HepG2 (cell line): ENCODE results near the gene ZNF334.

Experiments used
- CEBPB ChIP-seq: IDR thresholded peaks from 2 replicates; pipeline ENCODE4 v1.6.1; 2011; ENCODE audit warnings: low read depth, low read length, improper control_type of control experiment, borderline replicate concordance
- IRF2 ChIP-seq: IDR thresholded peaks from 2 replicates; pipeline ENCODE4 v1.6.1; 2018; ENCODE audit warnings: missing genetic modification reagents, missing compliant biosample characterization
- JARID2 ChIP-seq: sonication (generic); formaldehyde crosslinking; IDR thresholded peaks from 2 replicates; pipeline ENCODE4 v1.8.1; 2023; ENCODE audit warnings: missing genetic modification reagents, inconsistent platforms; ENCODE audit not compliant: insufficient replicate concordance
- NR2C2 ChIP-seq: sonication (generic); formaldehyde crosslinking; IDR thresholded peaks from 2 replicates; pipeline ENCODE4 v1.4.0; 2020; ENCODE audit warnings: missing genetic modification reagents, mild to moderate bottlenecking, moderate library complexity, borderline replicate concordance
- POLR2AphosphoS5 ChIP-seq: IDR thresholded peaks from 2 replicates; pipeline ENCODE4 v1.6.1; 2012; ENCODE audit warnings: low read depth, low read length
- SRSF9 ChIP-seq: fragments of 200-400 bp; formaldehyde crosslinking; IDR thresholded peaks from 2 replicates; pipeline ENCODE4 v1.6.1; 2018; ENCODE audit warnings: borderline replicate concordance, mild to moderate bottlenecking, low read depth, low read length; ENCODE audit not compliant: insufficient read depth, poor library complexity, severe bottlenecking
- YY1 ChIP-seq: IDR thresholded peaks from 2 replicates; pipeline ENCODE4 v1.6.1; 2011; ENCODE audit warnings: low read length, low read depth, moderate library complexity, mild to moderate bottlenecking; ENCODE audit not compliant: insufficient read depth, insufficient replicate concordance
- ZNF230 ChIP-seq: sonication (generic); formaldehyde crosslinking; IDR thresholded peaks from 2 replicates; pipeline ENCODE4 v1.4.0; 2020; ENCODE audit warnings: mild to moderate bottlenecking, missing genetic modification reagents
- ZNF749 ChIP-seq: sonication (generic); formaldehyde crosslinking; IDR thresholded peaks from 2 replicates; pipeline ENCODE4 v1.8.0; 2022; ENCODE audit warnings: mild to moderate bottlenecking, missing genetic modification reagents, moderate library complexity, borderline replicate concordance
- ZNF784 ChIP-seq: sonication (generic); formaldehyde crosslinking; IDR thresholded peaks from 2 replicates; pipeline ENCODE4 v1.5.1; 2020; ENCODE audit warnings: missing genetic modification reagents, mild to moderate bottlenecking, borderline replicate concordance
- ZNF790 ChIP-seq: sonication (generic); formaldehyde crosslinking; IDR thresholded peaks from 2 replicates; pipeline ENCODE4 v1.8.0; 2022; ENCODE audit warnings: missing genetic modification reagents, mild to moderate bottlenecking, borderline replicate concordance
- TF ChIP-seq, protein P1 (sequence below): sonication (generic); formaldehyde crosslinking; IDR thresholded peaks from 2 replicates; pipeline ENCODE4 v1.5.0; 2020; ENCODE audit warnings: mild to moderate bottlenecking, missing genetic modification reagents, moderate library complexity
- TF ChIP-seq, protein P2 (sequence below): fragments of 450-650 bp; IDR thresholded peaks from 2 replicates; pipeline ENCODE4 v1.6.1; 2017; ENCODE audit warnings: mild to moderate bottlenecking

GRCh38 chr20:46558511-46558959, 45.2 kb upstream of the ZNF334 start:
- TF ChIP-seq YY1 (no peak), POLR2AphosphoS5 (no peak), NR2C2 (no peak), JARID2 (CRISPR knock-in tag) (no peak), ZNF790 (no peak), IRF2 (CRISPR knock-in tag) (no peak), ZNF784 (CRISPR knock-in tag) (no peak), CEBPB (no peak), ZNF230 (CRISPR knock-in tag) (no peak), ZNF749 (CRISPR knock-in tag) (no peak), SRSF9 (no peak)
- TF ChIP-seq, protein P1, sequence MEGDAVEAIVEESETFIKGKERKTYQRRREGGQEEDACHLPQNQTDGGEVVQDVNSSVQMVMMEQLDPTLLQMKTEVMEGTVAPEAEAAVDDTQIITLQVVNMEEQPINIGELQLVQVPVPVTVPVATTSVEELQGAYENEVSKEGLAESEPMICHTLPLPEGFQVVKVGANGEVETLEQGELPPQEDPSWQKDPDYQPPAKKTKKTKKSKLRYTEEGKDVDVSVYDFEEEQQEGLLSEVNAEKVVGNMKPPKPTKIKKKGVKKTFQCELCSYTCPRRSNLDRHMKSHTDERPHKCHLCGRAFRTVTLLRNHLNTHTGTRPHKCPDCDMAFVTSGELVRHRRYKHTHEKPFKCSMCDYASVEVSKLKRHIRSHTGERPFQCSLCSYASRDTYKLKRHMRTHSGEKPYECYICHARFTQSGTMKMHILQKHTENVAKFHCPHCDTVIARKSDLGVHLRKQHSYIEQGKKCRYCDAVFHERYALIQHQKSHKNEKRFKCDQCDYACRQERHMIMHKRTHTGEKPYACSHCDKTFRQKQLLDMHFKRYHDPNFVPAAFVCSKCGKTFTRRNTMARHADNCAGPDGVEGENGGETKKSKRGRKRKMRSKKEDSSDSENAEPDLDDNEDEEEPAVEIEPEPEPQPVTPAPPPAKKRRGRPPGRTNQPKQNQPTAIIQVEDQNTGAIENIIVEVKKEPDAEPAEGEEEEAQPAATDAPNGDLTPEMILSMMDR (CRISPR knock-in tag) = 0 out of 2 replicates have a peak, but pooled peaks have one; percentile 2
- TF ChIP-seq, protein P2, sequence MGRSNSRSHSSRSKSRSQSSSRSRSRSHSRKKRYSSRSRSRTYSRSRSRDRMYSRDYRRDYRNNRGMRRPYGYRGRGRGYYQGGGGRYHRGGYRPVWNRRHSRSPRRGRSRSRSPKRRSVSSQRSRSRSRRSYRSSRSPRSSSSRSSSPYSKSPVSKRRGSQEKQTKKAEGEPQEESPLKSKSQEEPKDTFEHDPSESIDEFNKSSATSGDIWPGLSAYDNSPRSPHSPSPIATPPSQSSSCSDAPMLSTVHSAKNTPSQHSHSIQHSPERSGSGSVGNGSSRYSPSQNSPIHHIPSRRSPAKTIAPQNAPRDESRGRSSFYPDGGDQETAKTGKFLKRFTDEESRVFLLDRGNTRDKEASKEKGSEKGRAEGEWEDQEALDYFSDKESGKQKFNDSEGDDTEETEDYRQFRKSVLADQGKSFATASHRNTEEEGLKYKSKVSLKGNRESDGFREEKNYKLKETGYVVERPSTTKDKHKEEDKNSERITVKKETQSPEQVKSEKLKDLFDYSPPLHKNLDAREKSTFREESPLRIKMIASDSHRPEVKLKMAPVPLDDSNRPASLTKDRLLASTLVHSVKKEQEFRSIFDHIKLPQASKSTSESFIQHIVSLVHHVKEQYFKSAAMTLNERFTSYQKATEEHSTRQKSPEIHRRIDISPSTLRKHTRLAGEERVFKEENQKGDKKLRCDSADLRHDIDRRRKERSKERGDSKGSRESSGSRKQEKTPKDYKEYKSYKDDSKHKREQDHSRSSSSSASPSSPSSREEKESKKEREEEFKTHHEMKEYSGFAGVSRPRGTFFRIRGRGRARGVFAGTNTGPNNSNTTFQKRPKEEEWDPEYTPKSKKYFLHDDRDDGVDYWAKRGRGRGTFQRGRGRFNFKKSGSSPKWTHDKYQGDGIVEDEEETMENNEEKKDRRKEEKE = no peak
